HG03457 (cell line): ENCODE data around the gene GBF1.

ENCODE experiments used
- ATAC-seq: cut with Tn5 transposase; IDR thresholded peaks from one replicate; pipeline ENCODE4 v1.9.1; 2021; ENCODE audit warnings: moderate number of reproducible peaks; ENCODE audit not compliant: unreplicated experiment

Gene GBF1

GRCh38 chr10:102402512-102402896 is 157.2 kb downstream of the GBF1 start:
- no peak for ATAC-seq

DNA sequence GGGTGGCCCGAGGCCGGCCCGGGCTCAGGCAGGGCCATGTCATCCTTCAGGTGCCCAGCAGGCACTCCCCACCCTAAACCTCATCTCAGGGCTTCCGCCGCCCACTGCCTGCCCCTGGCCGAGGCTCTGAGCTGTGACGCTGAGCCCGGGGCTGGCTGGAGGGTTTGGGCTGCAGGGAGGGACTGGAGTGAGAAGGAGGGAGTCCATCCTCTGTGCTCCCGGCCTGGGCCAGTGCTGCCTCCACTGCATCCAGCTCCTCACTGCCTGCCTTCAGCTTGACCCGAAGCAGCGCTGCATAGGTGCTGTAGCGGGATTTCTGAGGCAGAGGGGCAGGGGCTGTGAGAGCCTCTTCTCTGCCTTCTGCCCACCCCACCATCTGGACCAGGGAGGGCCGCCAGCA is 157.8 kb downstream of the GBF1 start:
- ATAC-seq = no peak

DNA sequence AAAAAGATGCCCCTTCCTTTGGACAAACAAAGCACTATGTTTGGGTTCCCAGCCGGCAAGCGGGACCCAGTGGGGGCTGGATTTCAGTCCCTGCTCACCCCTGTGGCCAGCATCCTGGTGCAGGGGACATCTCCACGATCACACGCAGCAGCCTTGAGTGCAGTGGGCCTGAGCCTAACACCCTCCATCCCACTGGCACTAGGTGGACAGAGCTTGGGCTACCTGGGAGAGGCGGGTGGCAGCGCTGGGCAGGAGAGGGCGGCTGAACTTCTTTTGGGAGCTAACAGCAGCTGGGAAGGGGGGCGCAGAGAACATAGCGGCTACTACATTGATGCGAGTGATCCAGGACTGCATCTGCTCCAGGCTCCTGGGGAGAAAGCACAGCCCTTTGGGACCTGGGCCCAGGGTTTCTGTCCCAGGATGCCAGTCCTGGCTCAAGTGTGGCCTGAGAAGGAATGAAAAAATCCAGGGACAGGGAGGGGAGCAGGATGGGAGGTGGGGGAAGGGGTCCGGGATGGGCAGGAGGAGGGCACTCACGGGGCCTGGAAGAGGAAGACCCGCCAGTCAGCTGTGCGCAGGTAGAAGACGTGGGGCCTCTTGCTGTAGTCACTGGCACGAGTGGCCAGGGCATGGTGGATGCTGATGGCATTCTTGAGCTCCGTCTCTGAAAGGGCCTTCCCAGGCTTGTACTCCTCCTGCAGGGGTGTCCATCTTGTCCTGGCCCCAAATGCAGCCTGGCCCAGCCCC is 159.2 kb downstream of the GBF1 start:
- ATAC-seq = no peak

GRCh38 chr10:102405108-102405571 is 159.8 kb downstream of the GBF1 start:
- ATAC-seq = no peak

DNA sequence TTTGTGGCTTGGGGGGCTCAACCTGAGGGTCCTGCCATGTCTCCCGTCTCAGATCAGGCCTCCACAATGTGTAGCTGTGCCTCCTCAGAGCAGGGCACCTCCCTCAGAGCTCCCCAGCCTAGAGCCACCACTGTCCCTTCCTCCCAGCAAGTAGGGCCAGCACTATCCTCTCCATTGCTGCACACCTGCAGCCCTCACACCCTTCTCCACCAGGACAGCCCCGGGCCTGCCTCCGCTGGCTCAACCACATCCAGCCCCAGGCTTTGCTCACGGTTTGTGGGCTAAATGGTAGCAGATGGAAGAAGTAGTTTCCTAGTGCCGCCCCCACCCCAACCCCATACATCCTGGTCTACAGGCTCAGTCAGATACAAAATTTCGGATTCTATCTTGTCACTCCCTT is 160.3 kb downstream of the GBF1 start:
- no peak for ATAC-seq

DNA sequence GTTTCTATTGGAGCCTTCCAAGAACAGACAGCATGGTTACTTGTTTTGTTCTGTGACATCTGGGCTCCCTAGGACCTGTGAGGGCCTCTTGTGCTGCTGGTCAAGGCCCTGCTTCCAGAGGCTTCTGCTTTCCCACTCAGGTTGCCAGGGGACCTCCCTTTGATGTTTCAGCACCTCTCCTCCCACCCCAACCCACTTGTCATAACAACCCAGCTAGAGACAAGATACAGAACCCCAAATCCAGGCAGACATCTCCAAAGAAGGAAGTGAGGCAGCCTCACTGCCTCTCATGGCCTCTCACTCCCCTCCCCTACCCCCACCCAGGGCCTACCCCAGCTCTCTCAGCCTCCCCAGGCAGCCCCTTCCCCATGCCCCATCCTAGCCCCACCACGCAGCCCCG is 161.5 kb downstream of the GBF1 start:
- ATAC-seq = no peak

DNA sequence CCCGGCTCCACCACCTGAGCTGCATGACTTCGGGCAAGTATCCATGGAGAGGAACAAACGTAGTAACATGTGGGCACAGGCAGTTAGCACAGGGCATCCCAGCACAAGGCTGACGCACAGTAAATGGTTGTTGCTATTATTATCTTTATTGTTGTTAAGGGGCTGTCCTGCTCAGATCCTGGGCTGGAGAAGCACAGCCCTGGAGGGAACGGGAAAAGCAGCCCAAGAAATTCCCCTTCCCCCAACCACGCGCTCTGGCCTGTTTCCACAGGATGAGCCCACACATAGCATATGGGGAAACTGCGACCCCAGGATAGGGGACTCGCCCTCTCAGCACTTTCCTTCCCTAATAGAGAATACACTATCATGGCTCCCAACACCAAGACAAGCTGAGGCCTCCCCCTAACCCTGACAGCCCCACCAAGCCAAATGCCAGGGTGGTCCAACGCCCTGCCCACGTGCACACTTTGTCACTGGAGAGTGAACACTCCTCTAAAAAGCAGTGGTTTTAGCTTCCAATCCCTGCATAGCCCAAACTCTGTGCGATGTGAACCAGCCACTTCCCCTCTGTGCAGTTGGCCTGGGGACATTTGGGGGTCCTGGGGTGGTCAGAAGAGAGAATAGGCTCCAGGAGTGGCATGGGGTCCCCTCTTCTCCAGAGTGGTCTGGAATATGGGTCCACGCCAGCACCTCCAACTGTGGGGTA is 162.2 kb downstream of the GBF1 start:
- ATAC-seq = no peak

GRCh38 chr10:102408131-102408727 is 162.9 kb downstream of the GBF1 start:
- ATAC-seq = no peak

GRCh38 chr10:102408728-102409603 is 163.6 kb downstream of the GBF1 start:
- ATAC-seq = no peak

- ATAC-seq = no peak
Observed at GRCh38 chr10:102409604-102410428, 164.5 kb downstream of the GBF1 start.

GRCh38 chr10:102410429-102411073 is 165.2 kb downstream of the GBF1 start:
- ATAC-seq = no peak

- no peak for ATAC-seq
Observed at GRCh38 chr10:102411341-102412255, 166.3 kb downstream of the GBF1 start.

DNA sequence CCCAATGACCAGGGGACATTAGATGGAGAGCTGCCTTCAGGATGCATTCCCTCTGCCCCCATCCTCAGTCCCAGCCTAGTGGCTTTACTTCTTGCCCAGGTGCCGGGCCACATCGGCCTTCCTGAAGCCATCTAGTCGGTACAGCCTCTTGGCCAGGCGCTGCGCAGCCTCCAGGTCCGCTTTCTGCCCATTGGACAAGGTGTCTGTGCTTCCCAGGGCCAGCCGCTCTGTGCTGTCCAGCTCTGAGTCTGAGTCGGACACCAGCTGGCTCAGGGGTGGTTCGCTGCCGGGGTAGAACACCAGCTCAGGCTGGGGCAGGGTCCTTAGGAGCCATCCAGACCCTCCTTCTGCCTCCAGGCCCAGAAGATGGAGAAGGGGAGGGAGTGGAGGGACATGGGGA is 167.0 kb downstream of the GBF1 start:
- ATAC-seq = no peak

GRCh38 chr10:102413053-102413705 is 167.8 kb downstream of the GBF1 start:
- ATAC-seq = no peak

GRCh38 chr10:102413806-102414561 is 168.7 kb downstream of the GBF1 start:
- no peak for ATAC-seq

DNA sequence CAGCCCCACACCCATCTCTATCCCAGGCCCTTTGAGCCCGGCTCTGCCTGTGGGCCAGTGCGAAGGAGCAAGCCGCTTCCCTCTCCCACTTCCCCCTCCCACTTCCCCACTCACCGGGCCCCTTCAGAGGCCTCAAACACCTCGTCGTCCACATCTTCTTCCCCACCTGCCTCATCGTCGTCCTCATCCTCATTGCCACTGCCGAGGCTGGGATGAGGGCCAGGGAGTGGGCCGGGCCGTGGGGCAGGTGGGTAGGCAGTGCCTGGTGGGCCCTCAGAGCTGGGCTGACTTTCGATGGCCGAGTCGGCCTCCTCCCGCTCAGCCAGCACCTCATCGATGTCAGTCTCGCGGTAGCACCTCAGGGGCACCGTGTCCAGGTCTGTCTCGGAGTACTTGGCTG is 169.4 kb downstream of the GBF1 start:
- no peak for ATAC-seq

DNA sequence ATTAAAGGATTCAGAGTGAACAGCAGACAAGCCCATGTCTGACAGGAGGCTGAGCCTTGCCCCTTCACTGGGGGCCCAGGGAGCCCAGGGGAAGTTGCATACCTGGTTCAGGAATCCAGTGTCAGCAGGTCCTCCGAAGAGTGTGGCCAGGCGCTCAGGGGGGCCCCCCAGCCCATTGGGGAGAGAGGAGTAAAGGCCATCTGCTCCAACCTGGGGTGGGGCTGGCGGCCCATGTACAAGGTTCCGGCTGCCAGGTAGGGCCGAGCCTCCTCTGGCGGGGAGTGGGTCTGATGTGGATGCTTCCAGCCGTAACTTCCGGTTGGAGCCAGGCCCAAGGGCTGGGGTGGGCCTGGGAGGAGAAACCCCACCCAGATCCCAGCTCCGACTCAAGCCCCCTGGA is 171.0 kb downstream of the GBF1 start:
- no peak for ATAC-seq
